Neuron (in vitro differentiated cells): ENCODE measurements around the gene YIPF5.
A peak's percentile ranks its signal among the peaks of the same experiment; 100 is the strongest.

Source experiments
- H2AFZ ChIP-seq: one replicate; pipeline ENCODE4 v1.6.1; 2013; ENCODE audit warnings: low read depth, mild to moderate bottlenecking, inconsistent platforms, low read length, moderate library complexity
- H3K27me3 ChIP-seq: one replicate; pipeline ENCODE4 v1.6.1; 2013; ENCODE audit warnings: low read length; ENCODE audit not compliant: insufficient read depth
- H3K36me3 ChIP-seq: one replicate; pipeline ENCODE4 v1.6.1; 2013; ENCODE audit warnings: low read length; ENCODE audit not compliant: insufficient read depth
- H3K4me1 ChIP-seq: one replicate; pipeline ENCODE4 v1.6.1; 2013; ENCODE audit warnings: low read length; ENCODE audit not compliant: insufficient read depth
- H3K4me3 ChIP-seq: 2 replicates; pipeline ENCODE4 v1.5.1; 2013; ENCODE audit warnings: mild to moderate bottlenecking, low read length, moderate library complexity
- H3K9me3 ChIP-seq: one replicate; pipeline ENCODE4 v1.6.1; 2013; ENCODE audit warnings: low read length

Gene YIPF5

DNA sequence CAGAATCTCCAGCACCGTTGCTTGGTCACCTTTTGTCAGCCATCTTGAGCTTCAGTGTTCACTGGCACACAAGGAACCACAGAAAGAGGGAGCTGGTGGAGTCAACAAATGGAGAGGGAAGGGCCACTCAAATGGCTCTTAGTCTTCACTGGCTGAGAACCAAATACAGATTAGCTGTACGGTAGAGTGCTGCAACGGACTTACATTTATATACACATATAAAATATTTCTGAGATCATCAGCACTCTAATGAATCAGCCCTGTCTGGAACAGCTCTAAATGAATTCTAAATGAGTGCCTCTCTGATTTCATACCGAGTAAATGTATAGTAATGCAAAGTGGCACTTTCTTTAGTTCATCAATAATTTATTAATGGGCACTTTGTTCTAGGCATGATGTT lies 25.0 kb upstream of the YIPF5 start:
- Histone ChIP-seq H3K4me1 (no peaks in the 10 kb centered on the region), H3K27me3 (peaks cover 5% of the 10 kb centered on the region), H3K36me3 (no peaks in the 10 kb centered on the region), H2AFZ (no peak overlapping the region), H3K4me3 (no peak overlapping the region), H3K9me3 (no peaks in the 10 kb centered on the region)

DNA sequence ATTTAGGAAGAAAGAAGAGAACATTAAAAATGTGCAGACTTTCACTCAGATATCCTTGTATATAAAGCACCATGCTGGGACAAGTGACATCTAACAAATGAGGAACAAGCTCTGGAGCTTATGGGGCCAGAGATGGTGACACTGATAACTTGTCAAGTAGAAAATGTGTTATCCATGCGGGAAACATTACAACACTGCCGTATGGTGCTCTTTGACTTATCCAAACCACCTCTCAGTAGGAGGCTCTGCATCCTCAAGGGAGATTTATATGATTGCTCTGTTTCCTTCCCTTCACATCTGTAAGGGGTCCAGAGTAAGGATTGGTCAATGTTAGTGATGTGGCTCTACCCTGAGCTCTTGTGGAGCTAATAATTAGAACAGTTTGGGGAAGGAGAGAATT lies 23.7 kb upstream of the YIPF5 start:
- no peaks in the 10 kb centered on the region for H3K9me3 ChIP-seq
- no peaks in the 10 kb centered on the region for H3K4me1 ChIP-seq
- no peak overlapping the region for H2AFZ ChIP-seq
- no peak overlapping the region for H3K4me3 ChIP-seq
- H3K36me3 ChIP-seq, result no peaks in the 10 kb centered on the region
- H3K27me3 ChIP-seq, result peaks cover 5% of the 10 kb centered on the region

DNA sequence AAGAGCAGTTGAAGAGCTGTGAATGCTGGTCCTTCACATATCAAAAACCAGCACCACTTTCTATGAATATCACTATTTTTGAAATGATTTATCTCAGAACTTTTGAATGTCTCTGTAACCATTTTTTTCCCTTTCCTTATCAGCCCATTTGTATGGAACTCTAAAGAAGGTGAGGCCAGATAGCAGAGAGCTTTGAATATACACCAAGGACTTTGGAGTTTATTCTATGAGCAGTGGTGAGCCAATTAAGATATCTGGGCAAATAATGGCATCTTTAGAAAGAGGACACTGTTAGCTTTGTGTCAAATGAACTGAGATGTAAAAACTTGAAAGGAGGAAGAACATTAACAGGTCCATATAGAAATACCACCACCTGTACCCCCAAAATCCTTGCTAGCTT lies 22.2 kb upstream of the YIPF5 start:
- Histone ChIP-seq H2AFZ (no peak overlapping the region), H3K4me3 (no peak overlapping the region)

DNA sequence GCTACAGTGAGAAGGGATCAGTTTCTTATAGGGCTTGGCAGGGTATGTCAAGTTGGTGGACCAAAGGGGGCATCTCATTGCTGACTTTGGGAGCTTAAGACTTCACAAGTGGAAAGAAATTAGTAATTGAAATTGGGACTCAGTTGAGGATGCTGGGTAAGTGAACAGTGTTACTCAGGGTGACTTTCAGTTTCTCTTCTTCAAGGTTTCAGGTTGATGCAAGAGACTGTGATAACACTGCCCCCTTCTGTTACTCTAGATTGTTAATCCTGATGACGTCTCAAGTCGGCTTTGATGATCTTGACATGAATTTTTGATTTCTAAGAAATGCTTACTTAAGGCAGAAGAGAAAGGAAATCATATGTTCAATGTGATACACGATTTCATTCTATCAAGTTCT lies 21.5 kb upstream of the YIPF5 start:
- H3K36me3 ChIP-seq, result no peaks in the 10 kb centered on the region
- H3K4me3 ChIP-seq, result no peak overlapping the region
- H3K9me3 ChIP-seq, result no peaks in the 10 kb centered on the region
- H3K4me1 ChIP-seq, result no peaks in the 10 kb centered on the region
- peaks cover 5% of the 10 kb centered on the region for H3K27me3 ChIP-seq
- no peak overlapping the region for H2AFZ ChIP-seq

More for the DNA sequence above, 22.2 kb upstream of the YIPF5 start:
- Histone ChIP-seq H3K36me3 (no peaks in the 10 kb centered on the region), H3K27me3 (peaks cover 5% of the 10 kb centered on the region), H3K9me3 (no peaks in the 10 kb centered on the region), H3K4me1 (no peaks in the 10 kb centered on the region)

DNA sequence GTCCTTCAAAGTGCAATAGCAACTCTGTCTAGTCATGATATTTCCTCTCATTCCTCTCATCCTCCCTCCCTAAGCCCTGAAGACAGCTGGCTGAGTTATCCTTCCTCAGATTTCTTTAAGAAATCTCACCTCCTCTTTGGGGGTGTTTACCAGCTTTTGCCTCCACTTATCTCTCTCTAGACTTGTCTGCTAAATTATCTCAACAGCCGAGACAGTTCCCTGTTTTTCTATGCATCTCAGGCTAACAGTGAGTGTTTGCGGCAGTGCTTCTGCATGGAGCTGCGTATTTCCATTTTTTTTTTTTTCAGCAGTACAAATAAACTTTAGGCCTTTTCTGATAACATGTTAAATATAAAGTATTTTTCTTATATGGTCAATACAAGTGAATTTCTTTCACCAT lies 21.1 kb upstream of the YIPF5 start:
- Histone ChIP-seq H3K36me3 (no peaks in the 10 kb centered on the region), H3K27me3 (peaks cover 5% of the 10 kb centered on the region), H2AFZ (no peak overlapping the region), H3K9me3 (no peaks in the 10 kb centered on the region), H3K4me3 (no peak overlapping the region), H3K4me1 (no peaks in the 10 kb centered on the region)

DNA sequence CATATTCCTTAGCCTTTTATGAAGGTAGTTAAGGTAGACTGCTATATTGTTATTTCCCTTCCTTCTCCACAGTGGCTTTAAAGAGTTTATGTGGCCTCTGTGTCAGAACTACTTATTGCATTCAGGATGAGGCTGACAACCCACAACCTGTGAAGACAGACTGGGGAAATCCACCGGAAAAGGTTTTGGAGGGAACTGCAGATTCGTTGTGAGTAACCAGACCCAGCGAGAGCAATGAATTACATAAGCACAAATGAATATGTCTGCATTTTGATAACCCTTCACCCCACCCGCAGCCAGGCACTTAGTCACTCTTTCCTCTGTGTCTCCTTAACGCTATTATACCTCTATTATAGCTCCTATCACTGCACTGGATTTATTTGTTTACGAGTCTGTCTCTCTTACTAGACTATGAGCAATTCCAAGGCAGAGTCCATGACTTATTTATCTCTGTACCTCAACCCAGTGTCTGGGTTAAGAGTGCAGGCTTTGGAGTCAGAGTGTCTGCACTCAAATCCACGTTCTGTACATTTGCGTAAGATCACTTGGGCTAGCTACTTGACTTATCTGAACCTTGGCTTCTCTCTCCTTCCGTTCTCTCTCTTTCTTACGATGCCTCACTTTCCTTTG lies 19.5 kb upstream of the YIPF5 start:
- Histone ChIP-seq H3K4me1 (no peaks in the 10 kb centered on the region), H2AFZ (no peak overlapping the region), H3K9me3 (no peaks in the 10 kb centered on the region), H3K36me3 (no peaks in the 10 kb centered on the region), H3K4me3 (no peak overlapping the region), H3K27me3 (peaks cover 5% of the 10 kb centered on the region)

DNA sequence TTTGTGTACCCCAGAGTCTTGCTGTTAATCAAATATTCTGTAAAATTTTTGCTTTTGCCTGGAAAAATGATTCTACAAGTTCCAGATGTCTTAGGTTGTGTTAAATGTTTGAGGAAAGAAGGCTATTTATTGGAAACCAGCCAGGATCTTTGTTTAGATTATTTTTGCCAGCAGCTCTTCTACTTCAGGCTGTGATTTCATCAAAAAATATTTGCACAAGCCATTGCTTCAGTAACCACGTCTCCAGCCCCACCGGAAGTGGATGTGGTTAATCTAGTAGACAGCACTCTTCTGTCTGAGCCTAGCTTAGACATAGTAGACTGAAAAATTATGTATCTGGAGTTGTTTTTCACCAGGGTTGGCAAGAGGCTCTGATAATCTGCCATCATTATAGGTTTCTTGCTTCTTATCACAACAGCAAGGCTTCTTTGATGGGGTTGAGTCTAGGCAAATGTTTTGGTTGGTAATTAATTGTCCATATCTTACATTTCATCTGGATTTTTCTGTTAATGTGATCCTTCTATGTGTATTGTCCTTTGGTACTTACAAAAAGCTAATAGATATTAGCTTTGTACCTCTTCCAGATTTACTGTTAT lies 17.3 kb upstream of the YIPF5 start:
- Histone ChIP-seq H3K4me1 (no peaks in the 10 kb centered on the region), H3K9me3 (no peaks in the 10 kb centered on the region), H3K36me3 (no peaks in the 10 kb centered on the region), H3K4me3 (no peak overlapping the region), H2AFZ (no peak overlapping the region), H3K27me3 (no peaks in the 10 kb centered on the region)

DNA sequence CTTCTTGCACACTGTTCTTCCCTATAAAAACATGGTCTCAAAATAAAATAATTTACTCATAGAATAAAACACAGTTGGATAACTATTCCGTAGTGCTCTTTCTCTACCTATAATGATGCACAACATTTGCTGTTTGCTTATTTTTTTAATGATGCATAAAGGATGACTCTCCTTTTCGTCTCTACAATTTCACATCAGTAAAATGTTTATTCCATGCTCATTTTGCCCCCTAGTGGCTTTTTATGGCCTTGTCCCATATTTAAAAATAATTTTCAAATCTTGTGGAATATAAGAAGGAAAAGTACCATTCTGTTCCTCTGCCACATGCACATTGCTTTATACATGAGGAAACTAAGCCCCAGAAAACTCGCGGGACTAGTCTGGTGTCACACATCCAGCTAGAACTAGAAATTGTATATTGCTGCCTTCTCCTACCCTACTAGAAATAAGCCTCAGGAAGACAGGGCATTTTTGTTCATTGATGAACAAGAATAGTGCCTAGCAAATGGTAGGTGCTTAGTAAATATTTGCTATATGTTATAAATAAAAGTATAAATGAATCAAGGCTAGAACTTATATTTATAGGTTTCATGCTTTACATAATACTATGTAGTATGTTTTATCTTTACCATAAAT lies 12.9 kb upstream of the YIPF5 start:
- Histone ChIP-seq H3K9me3 (no peaks in the 10 kb centered on the region), H3K36me3 (no peaks in the 10 kb centered on the region), H3K4me3 (no peak overlapping the region), H3K27me3 (no peaks in the 10 kb centered on the region), H3K4me1 (no peaks in the 10 kb centered on the region), H2AFZ (no peak overlapping the region)

DNA sequence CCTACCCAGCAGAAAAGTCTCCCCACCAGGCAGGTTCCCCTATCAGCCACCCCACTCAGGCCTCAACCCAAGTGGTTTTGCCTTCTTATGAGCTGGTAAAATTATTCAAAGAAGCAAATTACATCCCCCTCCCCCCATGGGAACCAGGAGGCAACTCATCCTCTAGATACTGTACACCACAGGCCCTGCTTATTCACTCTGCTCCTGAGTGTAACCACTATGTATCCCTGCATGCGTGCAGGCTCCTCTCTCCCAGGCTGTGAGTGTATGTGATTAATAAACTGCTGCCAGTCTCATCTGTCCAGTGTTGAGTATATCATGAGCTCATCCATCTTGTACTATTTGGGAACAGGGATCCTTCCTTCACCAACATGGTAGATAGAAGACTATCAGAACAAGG lies 8.8 kb upstream of the YIPF5 start:
- Histone ChIP-seq H3K4me3 (no peak overlapping the region), H3K9me3 (no peaks in the 10 kb centered on the region), H2AFZ (no peak overlapping the region)

DNA sequence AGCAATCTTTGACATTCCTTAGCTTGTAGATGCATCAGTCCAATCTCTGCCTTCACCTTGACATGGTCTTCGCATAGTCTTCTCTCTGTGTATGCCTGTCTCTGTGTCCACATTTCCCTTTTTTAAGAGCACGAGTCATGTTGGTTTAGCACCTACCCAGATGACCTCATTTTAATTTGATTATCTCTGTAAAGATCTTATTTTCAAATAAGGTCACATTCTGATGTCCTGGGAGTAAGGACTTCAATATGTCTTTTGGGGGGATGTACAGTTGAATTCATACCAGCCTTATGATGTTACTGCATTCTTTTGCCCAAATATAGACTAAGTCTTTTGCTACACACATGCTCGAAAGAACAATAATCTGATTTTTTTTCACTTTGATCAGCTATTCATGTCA lies 7.1 kb upstream of the YIPF5 start:
- no peaks in the 10 kb centered on the region for H3K36me3 ChIP-seq
- no peaks in the 10 kb centered on the region for H3K4me1 ChIP-seq
- no peaks in the 10 kb centered on the region for H3K9me3 ChIP-seq
- H3K27me3 ChIP-seq, result no peaks in the 10 kb centered on the region
- H3K4me3 ChIP-seq, result no peak overlapping the region
- H2AFZ ChIP-seq, result no peak overlapping the region

More for the DNA sequence above, 8.8 kb upstream of the YIPF5 start:
- Histone ChIP-seq H3K27me3 (no peaks in the 10 kb centered on the region), H3K36me3 (no peaks in the 10 kb centered on the region), H3K4me1 (no peaks in the 10 kb centered on the region)

DNA sequence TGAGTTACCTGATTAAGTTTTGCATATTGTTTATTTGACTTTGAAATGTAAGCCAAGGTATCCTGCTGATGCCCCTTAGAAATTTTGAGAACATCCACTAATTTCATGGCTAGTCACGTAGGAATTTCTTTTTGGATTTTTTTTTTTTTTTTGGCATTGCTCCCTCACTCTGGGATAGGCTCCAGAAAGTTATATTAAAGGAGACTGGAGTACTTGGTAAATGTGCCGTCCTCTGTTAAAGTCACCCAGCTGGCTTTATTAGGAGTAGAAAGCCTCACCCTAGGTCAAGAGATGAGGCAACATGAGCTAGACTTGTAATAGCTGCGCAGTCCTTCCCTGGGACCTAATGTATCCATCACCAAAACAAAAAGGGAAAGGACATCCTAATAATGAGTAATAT lies 3.3 kb upstream of the YIPF5 start:
- Histone ChIP-seq H3K4me1 (peaks cover 13% of the 10 kb centered on the region), H2AFZ (no peak overlapping the region), H3K9me3 (no peaks in the 10 kb centered on the region), H3K27me3 (no peaks in the 10 kb centered on the region), H3K36me3 (no peaks in the 10 kb centered on the region), H3K4me3 (no peak overlapping the region)

DNA sequence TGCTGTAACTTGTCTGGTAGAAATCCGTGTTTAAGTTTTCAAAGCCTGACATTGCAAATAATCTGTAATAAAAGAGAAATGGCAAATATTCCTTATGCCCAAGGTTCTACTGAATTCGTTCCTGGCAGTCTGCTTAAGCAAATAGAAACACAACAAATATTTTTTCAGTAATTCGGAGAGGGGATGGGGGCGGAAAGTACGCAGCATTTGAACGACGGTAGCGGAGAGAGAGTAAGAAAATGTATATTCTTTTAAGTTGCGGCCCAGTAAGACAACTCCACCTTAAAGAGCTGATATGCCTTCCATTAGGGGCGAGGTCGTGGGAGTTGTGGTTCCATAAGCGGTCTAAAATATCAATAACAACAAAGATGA lies 569 bp downstream of the YIPF5 start:
- H2AFZ ChIP-seq, result peak overlapping the region; percentile 59
- no peaks in the 10 kb centered on the region for H3K27me3 ChIP-seq
- H3K9me3 ChIP-seq, result no peaks in the 10 kb centered on the region
- peaks cover 16% of the 10 kb centered on the region for H3K36me3 ChIP-seq
- peak overlapping the region; percentile 73 for H3K4me3 ChIP-seq
- H3K4me1 ChIP-seq, result peaks cover 15% of the 10 kb centered on the region

DNA sequence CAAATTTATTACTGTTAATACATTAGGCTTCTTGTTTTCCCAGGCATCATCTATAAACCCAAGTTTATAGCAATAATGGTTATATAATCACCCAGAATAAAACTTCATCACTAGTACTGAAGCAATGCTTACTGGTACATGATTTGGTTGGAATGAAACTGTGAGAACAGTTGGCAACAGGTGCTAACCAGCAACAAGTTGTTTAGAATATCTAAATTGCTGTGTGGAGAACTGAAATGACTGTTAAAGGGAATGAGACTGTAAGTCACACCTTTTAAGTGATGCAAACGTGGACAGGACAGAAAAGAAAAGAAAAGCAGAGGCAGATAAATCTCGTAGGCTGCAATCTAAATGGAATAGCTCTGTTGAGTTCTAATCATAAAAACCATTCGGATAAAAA lies 2.5 kb downstream of the YIPF5 start:
- Histone ChIP-seq H3K4me3 (no peak overlapping the region), H3K4me1 (peaks cover 15% of the 10 kb centered on the region), H3K27me3 (no peaks in the 10 kb centered on the region), H3K9me3 (no peaks in the 10 kb centered on the region), H3K36me3 (peaks cover 33% of the 10 kb centered on the region), H2AFZ (no peak overlapping the region)

DNA sequence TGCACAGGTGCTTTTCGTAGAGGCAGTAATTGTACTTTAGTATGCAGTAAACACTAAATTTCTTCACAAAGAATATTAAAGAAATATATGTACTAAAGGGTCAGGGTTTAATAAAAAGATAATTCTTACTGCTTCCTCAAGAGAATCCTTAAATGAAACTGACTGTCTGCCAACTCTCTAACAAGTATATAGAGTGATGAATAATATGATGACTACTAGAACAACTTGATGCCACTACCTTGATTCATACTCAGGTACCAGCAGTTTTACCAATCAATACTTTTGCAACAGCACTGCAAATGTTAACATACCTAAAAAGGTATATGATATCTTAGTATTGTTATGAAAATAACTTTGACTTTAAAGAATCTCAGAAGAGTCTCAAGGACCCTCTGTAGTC lies 3.8 kb downstream of the YIPF5 start:
- no peaks in the 10 kb centered on the region for H3K9me3 ChIP-seq
- no peak overlapping the region for H2AFZ ChIP-seq
- no peaks in the 10 kb centered on the region for H3K27me3 ChIP-seq
- H3K4me1 ChIP-seq, result peaks cover 15% of the 10 kb centered on the region
- peaks cover 46% of the 10 kb centered on the region for H3K36me3 ChIP-seq
- H3K4me3 ChIP-seq, result no peak overlapping the region
